HCT116 (cell line): ENCODE data around the gene LRRN2.

Source experiments
- EGR1 ChIP-seq: IDR thresholded peaks from 2 replicates; pipeline ENCODE4 v1.6.1; 2012; ENCODE audit warnings: low read depth
- ELF1 ChIP-seq: IDR thresholded peaks from 2 replicates; pipeline ENCODE4 v1.6.1; 2012; ENCODE audit warnings: low read depth, borderline replicate concordance
- POLR2A ChIP-seq: IDR thresholded peaks from 2 replicates; pipeline ENCODE4 v1.7.0; 2011; ENCODE audit warnings: borderline replicate concordance; ENCODE audit not compliant: insufficient read depth, insufficient read length; ENCODE audit errors: extremely low read depth
- RAD21 ChIP-seq: IDR thresholded peaks from 2 replicates; pipeline ENCODE4 v1.6.1; 2012; ENCODE audit warnings: low read depth, mild to moderate bottlenecking
- SIN3A ChIP-seq: IDR thresholded peaks from 2 replicates; pipeline ENCODE4 v1.6.1; 2012; ENCODE audit warnings: low read depth
- SP1 ChIP-seq: IDR thresholded peaks from 2 replicates; pipeline ENCODE4 v1.6.1; 2012; ENCODE audit warnings: low read depth
- SRF ChIP-seq: IDR thresholded peaks from 2 replicates; pipeline ENCODE4 v1.6.1; 2012; ENCODE audit warnings: low read depth
- TF ChIP-seq, protein P1 (sequence below), 3 experiments: fragments of 200-600 bp in 1 of 3; sonication (generic) in 1 of 3; IDR thresholded peaks in 2 of 3; conservative IDR thresholded peaks in 1 of 3; 2 replicates each; pipeline ENCODE4 v1.5.1; 2012 to 2017; ENCODE audit warnings: low read depth in 2 of 3, low read length in 2 of 3, antibody characterized with exemption in 1 of 3, borderline replicate concordance in 1 of 3, control low read depth in 1 of 3, mild to moderate bottlenecking in 1 of 3, mixed read lengths in 1 of 3, mixed run types in 1 of 3, moderate library complexity in 1 of 3; ENCODE audit not compliant: insufficient read depth in 1 of 3
- TF ChIP-seq, protein P2 (sequence below): IDR thresholded peaks from 2 replicates; pipeline ENCODE4 v1.6.1; 2012; ENCODE audit warnings: low read depth

DNA sequence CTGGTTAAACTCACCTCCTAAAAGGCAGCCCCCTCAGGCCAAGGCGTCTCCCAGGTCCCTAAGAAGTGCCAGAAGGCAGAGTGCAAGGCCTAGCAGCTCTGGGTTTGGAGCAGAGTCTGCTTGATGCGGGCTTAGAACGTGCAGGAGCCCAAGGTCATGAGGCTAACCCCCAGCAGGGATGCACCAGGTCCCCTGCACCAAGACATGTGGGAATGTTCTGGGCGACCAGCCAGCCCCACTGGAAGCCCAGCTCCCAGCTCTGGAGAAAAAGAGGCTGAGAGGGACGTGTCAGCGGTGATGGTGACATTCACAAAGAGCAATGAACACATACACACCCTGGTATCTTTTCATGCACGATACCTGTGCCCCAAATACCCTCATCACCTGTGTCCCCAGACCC lies 5.1 kb downstream of the LRRN2 start:
- TF ChIP-seq, protein P1, sequence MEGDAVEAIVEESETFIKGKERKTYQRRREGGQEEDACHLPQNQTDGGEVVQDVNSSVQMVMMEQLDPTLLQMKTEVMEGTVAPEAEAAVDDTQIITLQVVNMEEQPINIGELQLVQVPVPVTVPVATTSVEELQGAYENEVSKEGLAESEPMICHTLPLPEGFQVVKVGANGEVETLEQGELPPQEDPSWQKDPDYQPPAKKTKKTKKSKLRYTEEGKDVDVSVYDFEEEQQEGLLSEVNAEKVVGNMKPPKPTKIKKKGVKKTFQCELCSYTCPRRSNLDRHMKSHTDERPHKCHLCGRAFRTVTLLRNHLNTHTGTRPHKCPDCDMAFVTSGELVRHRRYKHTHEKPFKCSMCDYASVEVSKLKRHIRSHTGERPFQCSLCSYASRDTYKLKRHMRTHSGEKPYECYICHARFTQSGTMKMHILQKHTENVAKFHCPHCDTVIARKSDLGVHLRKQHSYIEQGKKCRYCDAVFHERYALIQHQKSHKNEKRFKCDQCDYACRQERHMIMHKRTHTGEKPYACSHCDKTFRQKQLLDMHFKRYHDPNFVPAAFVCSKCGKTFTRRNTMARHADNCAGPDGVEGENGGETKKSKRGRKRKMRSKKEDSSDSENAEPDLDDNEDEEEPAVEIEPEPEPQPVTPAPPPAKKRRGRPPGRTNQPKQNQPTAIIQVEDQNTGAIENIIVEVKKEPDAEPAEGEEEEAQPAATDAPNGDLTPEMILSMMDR (IDR thresholded peaks at IDR 0.05 in 2 of 3, conservative IDR thresholded peaks at IDR 0.05 in 1 of 3; ENCODE audit: borderline replicate concordance in 1 of 3, insufficient read depth in 1 of 3, low read depth in 2 of 3, low read length in 2 of 3), result no peak
- no peak for TF ChIP-seq POLR2A
- TF ChIP-seq, protein P2, sequence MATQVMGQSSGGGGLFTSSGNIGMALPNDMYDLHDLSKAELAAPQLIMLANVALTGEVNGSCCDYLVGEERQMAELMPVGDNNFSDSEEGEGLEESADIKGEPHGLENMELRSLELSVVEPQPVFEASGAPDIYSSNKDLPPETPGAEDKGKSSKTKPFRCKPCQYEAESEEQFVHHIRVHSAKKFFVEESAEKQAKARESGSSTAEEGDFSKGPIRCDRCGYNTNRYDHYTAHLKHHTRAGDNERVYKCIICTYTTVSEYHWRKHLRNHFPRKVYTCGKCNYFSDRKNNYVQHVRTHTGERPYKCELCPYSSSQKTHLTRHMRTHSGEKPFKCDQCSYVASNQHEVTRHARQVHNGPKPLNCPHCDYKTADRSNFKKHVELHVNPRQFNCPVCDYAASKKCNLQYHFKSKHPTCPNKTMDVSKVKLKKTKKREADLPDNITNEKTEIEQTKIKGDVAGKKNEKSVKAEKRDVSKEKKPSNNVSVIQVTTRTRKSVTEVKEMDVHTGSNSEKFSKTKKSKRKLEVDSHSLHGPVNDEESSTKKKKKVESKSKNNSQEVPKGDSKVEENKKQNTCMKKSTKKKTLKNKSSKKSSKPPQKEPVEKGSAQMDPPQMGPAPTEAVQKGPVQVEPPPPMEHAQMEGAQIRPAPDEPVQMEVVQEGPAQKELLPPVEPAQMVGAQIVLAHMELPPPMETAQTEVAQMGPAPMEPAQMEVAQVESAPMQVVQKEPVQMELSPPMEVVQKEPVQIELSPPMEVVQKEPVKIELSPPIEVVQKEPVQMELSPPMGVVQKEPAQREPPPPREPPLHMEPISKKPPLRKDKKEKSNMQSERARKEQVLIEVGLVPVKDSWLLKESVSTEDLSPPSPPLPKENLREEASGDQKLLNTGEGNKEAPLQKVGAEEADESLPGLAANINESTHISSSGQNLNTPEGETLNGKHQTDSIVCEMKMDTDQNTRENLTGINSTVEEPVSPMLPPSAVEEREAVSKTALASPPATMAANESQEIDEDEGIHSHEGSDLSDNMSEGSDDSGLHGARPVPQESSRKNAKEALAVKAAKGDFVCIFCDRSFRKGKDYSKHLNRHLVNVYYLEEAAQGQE, result no peak
- no peak for TF ChIP-seq SP1
- no peak for TF ChIP-seq SRF
- no peak for TF ChIP-seq SIN3A
- TF ChIP-seq ELF1, result no peak
- no peak for TF ChIP-seq RAD21
- TF ChIP-seq EGR1, result no peak
